Lung (tissue), 12 donors: ENCODE results near the gene CP. TPM values are rescaled to one million over a fixed set of nuclear protein-coding genes. Genes with fewer than 3 reads are reported as not detected.
A peak's percentile ranks its signal among the peaks of the same experiment; 100 is the strongest.

ENCODE experiments used
- ATAC-seq: fragments of 200-7000 bp; cut with Tn5 transposase; one replicate; pipeline ENCODE4 v1.9.1; 2020; ENCODE audit warnings: moderate number of reproducible peaks; ENCODE audit not compliant: insufficient read depth, low FRiP score
- DNase-seq, 3 donors: peaks; one replicate each; pipeline ENCODE4 v3.0.0-alpha.2; 2013 to 2017
- H3K27ac ChIP-seq, 2 donors: one replicate each; pipeline ENCODE4 v1.5.1; 2013; ENCODE audit warnings: mild to moderate bottlenecking in 2 of 2, moderate library complexity in 2 of 2, control low read depth in 1 of 2, inconsistent platforms in 1 of 2, low read depth in 1 of 2, low read length in 1 of 2
- H3K27me3 ChIP-seq, 3 donors: one replicate each; pipeline ENCODE4 v1.5.1; 2013; ENCODE audit warnings: low read length in 2 of 3; ENCODE audit not compliant: control insufficient read depth in 3 of 3, insufficient read depth in 3 of 3
- H3K36me3 ChIP-seq, 4 donors: one replicate each; pipeline ENCODE4 v1.5.1; 2013; ENCODE audit warnings: low read length in 4 of 4, mild to moderate bottlenecking in 1 of 4, moderate library complexity in 1 of 4; ENCODE audit not compliant: control insufficient read depth in 4 of 4, insufficient read depth in 4 of 4
- H3K4me1 ChIP-seq, 5 donors: one replicate each; pipeline ENCODE4 v1.5.1; 2013; ENCODE audit warnings: low read length in 5 of 5, mild to moderate bottlenecking in 2 of 5, moderate library complexity in 1 of 5; ENCODE audit not compliant: control insufficient read depth in 5 of 5, insufficient read depth in 5 of 5
- H3K4me3 ChIP-seq: one replicate; pipeline ENCODE4 v1.5.1; 2013; ENCODE audit warnings: mild to moderate bottlenecking, control low read depth, moderate library complexity
- H3K9ac ChIP-seq, 2 donors: one replicate each; pipeline ENCODE4 v1.5.1; 2013; ENCODE audit warnings: low read length in 2 of 2, control low read depth in 1 of 2; ENCODE audit not compliant: insufficient read depth in 1 of 2
- H3K9me3 ChIP-seq, 4 donors: one replicate each; pipeline ENCODE4 v1.5.1; 2013; ENCODE audit warnings: low read length in 3 of 4, mild to moderate bottlenecking in 1 of 4, moderate library complexity in 1 of 4; ENCODE audit not compliant: control insufficient read depth in 4 of 4, insufficient read depth in 3 of 4
- WGBS, 2 donors: extraction: QIAGEN DNeasy Blood & Tissue Kit; methylation state at CpG; one replicate each; pipeline ENCODE4 v1.1.7; 2013; 5-methylcytosine and 5-hydroxymethylcytosine counted together
- polyA plus RNA-seq, 2 donors: library from polyadenylated mRNA; stranded (reverse); fragments of 200-250 nt; gene quantifications; one replicate each; pipeline ENCODE4 v1.2.1, GENCODE V29; 2013
- total RNA-seq, 2 donors: library from RNA; depleted of rRNA in 1 of 2; stranded (reverse); fragments of >200 nt in 1 of 2; gene quantifications; one replicate each; pipeline ENCODE4 v1.2.1, GENCODE V29; 2014 to 2021
- TF ChIP-seq, protein P1 (sequence below): IDR thresholded peaks from 2 replicates; pipeline ENCODE4 v1.5.1; 2012; ENCODE audit warnings: mild to moderate bottlenecking; ENCODE audit errors: control extremely low read depth, extremely low read depth
- donor health status: control.
- donor health status: control.
- donor health status: Bipolar disorder and iron deficiency.
- donor health status: healthy.
- donor health status: DM: yes; HTN: yes; CAD: no.

CP gene
- total and polyA plus RNA-seq, 4 donors, result 16.4 to 143 (median 68.5) TPM

DNA sequence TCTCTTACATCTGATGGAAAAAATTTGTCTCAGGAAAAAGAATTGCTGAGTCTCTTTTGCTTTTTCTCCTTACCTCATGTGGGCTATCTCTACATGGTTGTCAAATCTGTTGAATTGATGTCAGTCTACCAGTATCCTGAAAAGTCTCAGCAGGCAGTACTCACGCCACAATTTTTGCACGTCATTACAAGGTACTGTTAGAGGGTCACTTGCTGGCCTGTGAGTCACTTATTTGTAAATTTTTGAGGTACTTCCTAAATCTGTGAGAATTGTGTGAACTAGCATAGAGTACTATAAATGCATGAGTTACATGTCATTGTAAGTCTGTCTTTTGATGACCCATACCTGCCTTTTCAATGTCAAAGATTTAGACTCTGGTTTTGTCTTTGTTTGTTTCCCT is 76.3 kb downstream of the CP start:
- Histone ChIP-seq H3K4me3 (no peak overlapping the region), H3K36me3 (peaks cover 5 to 29% (median 12%) of the 10 kb centered on the region in 4 donors), H3K4me1 (no peaks in the 10 kb centered on the region), H3K27me3 (no peaks in the 10 kb centered on the region), H3K9ac (no peak overlapping the region), H3K9me3 (no peaks in the 10 kb centered on the region), H3K27ac (no peak overlapping the region)
- DNase-seq, result no peak
- TF ChIP-seq, protein P1, sequence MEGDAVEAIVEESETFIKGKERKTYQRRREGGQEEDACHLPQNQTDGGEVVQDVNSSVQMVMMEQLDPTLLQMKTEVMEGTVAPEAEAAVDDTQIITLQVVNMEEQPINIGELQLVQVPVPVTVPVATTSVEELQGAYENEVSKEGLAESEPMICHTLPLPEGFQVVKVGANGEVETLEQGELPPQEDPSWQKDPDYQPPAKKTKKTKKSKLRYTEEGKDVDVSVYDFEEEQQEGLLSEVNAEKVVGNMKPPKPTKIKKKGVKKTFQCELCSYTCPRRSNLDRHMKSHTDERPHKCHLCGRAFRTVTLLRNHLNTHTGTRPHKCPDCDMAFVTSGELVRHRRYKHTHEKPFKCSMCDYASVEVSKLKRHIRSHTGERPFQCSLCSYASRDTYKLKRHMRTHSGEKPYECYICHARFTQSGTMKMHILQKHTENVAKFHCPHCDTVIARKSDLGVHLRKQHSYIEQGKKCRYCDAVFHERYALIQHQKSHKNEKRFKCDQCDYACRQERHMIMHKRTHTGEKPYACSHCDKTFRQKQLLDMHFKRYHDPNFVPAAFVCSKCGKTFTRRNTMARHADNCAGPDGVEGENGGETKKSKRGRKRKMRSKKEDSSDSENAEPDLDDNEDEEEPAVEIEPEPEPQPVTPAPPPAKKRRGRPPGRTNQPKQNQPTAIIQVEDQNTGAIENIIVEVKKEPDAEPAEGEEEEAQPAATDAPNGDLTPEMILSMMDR, result no peak
- ATAC-seq, result no peak
- 62 to 82% methylated on average over 2 of the region's 2 CpGs for WGBS, 2 donors

DNA sequence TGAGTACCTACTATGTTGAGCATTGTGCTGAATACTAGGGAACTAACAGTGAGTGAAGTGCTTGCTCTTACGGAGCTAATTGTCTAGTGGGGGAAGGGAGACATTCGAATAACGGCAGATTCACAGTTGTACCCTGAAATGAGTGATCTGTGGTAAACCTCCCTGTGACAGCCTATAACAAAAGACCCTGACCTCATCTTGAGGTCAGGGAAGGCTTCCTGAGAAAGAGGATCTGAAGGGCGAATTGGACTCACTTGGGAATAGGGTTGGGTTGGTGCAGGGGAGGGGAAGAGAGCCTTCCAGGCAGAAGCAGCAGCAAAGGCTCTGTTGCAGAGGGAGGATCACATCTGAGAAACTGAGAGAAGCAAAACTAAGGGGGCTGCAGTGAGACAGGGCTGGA is 78.9 kb downstream of the CP start:
- no peak for ATAC-seq
- no peaks in the 10 kb centered on the region for H3K9me3 ChIP-seq
- no peak overlapping the region for H3K27ac ChIP-seq
- DNase-seq, result no peak
- no peaks in the 10 kb centered on the region for H3K4me1 ChIP-seq
- no peak overlapping the region for H3K9ac ChIP-seq
- no peaks in the 10 kb centered on the region for H3K27me3 ChIP-seq
- TF ChIP-seq, protein P1, result no peak
- H3K36me3 ChIP-seq, result peaks cover 2 to 20% (median 7%) of the 10 kb centered on the region in 4 donors
- 76 to 82% methylated on average over 4 of the region's 4 CpGs for WGBS, 2 donors
- H3K4me3 ChIP-seq, result no peak overlapping the region

DNA sequence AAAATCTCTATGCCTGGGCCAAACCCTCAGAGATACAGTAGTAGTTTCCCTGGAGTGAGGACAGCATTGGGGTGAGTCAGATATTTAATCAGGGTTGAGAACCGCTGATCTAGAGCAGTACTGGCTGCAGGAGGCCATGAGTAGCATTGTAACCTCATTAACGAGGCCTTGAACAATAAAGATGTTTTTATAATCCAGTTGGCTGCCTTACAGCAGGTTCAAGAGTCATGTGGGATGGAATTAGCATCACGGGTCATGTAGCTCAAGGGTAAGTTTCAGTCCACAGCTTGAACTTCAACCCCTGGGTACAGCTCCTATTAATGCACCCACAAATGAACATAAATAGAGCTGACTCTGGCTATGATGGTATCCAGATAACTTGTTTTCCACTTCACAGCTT is 87.1 kb downstream of the CP start:
- no peaks in the 10 kb centered on the region for H3K27me3 ChIP-seq
- H3K27ac ChIP-seq, result no peak overlapping the region
- ATAC-seq (no peak), DNase-seq (no peak)
- 71 to 81% methylated on average over 3 of the region's 3 CpGs for WGBS, 2 donors
- H3K9ac ChIP-seq, result no peak overlapping the region
- no peak overlapping the region for H3K4me3 ChIP-seq
- H3K4me1 ChIP-seq, result peaks cover 0 to 14% (median 3%) of the 10 kb centered on the region in 5 donors
- TF ChIP-seq, protein P1, result no peak
- no peaks in the 10 kb centered on the region for H3K9me3 ChIP-seq
- H3K36me3 ChIP-seq, result peaks cover 0 to 3% (median 2%) of the 10 kb centered on the region in 4 donors

DNA sequence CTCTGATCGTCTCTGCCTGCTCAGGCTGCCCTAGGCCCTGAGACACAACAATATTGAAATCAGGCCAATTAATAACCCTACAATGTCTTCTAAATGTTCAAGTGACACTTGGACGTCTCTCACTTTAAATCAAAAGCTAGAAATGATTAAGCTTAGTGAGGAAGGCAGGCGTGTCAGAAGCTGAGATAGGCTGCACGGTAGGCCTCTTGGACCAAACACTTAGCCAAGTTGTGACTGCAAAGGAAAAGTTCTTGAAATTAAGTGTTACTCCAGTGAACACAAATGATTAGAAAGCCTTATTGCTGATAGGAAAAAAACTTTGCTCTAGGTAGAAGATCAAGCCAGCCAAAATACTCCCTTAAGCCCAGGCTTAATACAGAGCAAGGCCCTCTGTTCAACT is 90.0 kb downstream of the CP start:
- peaks cover 0 to 22% (median 4%) of the 10 kb centered on the region in 5 donors for H3K4me1 ChIP-seq
- TF ChIP-seq, protein P1, result no peak
- DNase-seq (peak; percentile 21 to 50 (median 44)), ATAC-seq (no peak)
- no peak overlapping the region for H3K27ac ChIP-seq
- no peak overlapping the region for H3K4me3 ChIP-seq
- peaks cover 0 to 3% (median 2%) of the 10 kb centered on the region in 4 donors for H3K36me3 ChIP-seq
- no peak overlapping the region for H3K9ac ChIP-seq
- WGBS, 2 donors, result 40 to 72% methylated on average over 4 of the region's 4 CpGs
- no peaks in the 10 kb centered on the region for H3K9me3 ChIP-seq
- no peaks in the 10 kb centered on the region for H3K27me3 ChIP-seq
